Tibial nerve (tissue), 4 donors: ENCODE results near the gene CFAP20DC. TPM values are rescaled to one million over a fixed set of nuclear protein-coding genes. Genes with fewer than 3 reads are reported as not detected.
"Not testable (repeated sequence)": the region's sequence is repeated elsewhere in the genome, so short reads cannot be mapped to it uniquely, and the experiment has no call there.

Experiments used
- DNase-seq, 2 donors: peaks; one replicate each; pipeline ENCODE4 v3.0.0-alpha.2; 2019; ENCODE audit warnings: low spot score in 2 of 2
- H3K27ac ChIP-seq, 4 donors: fragments of 200-600 bp; sonication (generic) in 3 of 4; one replicate each; pipeline ENCODE4 v1.5.1; 2017 to 2019; ENCODE audit warnings: mild to moderate bottlenecking in 1 of 4
- H3K27me3 ChIP-seq, 2 donors: fragments of 200-600 bp; sonication (generic) in 1 of 2; one replicate each; pipeline versions ENCODE4 v1.5.1 to v1.6.0; 2017 to 2019
- H3K36me3 ChIP-seq, 3 donors: fragments of 200-600 bp; sonication (generic); one replicate each; pipeline ENCODE4 v1.5.1; 2018 to 2019
- H3K4me1 ChIP-seq, 4 donors: fragments of 200-600 bp; sonication (generic) in 3 of 4; one replicate each; pipeline ENCODE4 v1.5.1; 2017 to 2019
- H3K4me3 ChIP-seq, 4 donors: fragments of 200-600 bp; sonication (generic) in 3 of 4; one replicate each; pipeline ENCODE4 v1.5.1; 2017 to 2019; ENCODE audit warnings: mild to moderate bottlenecking in 1 of 4, moderate library complexity in 1 of 4
- H3K9me3 ChIP-seq, 4 donors: fragments of 200-600 bp; sonication (generic) in 3 of 4; one replicate each; pipeline ENCODE4 v1.5.1; 2017 to 2019
- CTCF ChIP-seq, 5 experiments: fragments of 200-600 bp in 3 of 5; fragments of 450-650 bp in 2 of 5; sonication (generic) in 3 of 5; IDR thresholded peaks; one replicate each; pipeline ENCODE4 v1.5.1; 2016 to 2019; ENCODE audit warnings: antibody characterized with exemption in 5 of 5, mild to moderate bottlenecking in 3 of 5, moderate library complexity in 2 of 5
- EP300 ChIP-seq, 2 donors: sonication (generic); formaldehyde crosslinking; IDR thresholded peaks; one replicate each; pipeline ENCODE4 v1.6.1; 2017; ENCODE audit warnings: antibody characterized with exemption in 2 of 2, mild to moderate bottlenecking in 1 of 2
- POLR2A ChIP-seq, 2 donors: fragments of 450-650 bp; IDR thresholded peaks; one replicate each; pipeline ENCODE4 v1.6.1; 2017; ENCODE audit warnings: antibody characterized with exemption in 2 of 2, mild to moderate bottlenecking in 2 of 2, moderate library complexity in 2 of 2
- WGBS, 2 donors: methylation state at CpG; one replicate each; pipeline ENCODE4 v1.1.5; 2018; 5-methylcytosine and 5-hydroxymethylcytosine counted together
- total RNA-seq, 4 donors: library from RNA; depleted of rRNA; stranded (reverse); fragments of >200 nt; gene quantifications; one replicate each; pipeline ENCODE4 v1.1.0, GENCODE V29; 2016

The CFAP20DC gene
- total RNA-seq, 4 donors from 2014 or later, result 1.3 to 2.0 (median 1.7) TPM

GRCh38 chr3:58861551-58861950, 188.3 kb downstream of the CFAP20DC start:
- no peak for TF ChIP-seq POLR2A (IDR thresholded peaks at IDR 0.05)
- no peak for TF ChIP-seq CTCF (IDR thresholded peaks at IDR 0.05)
- TF ChIP-seq EP300 (IDR thresholded peaks at IDR 0.05), result no peak
- no peaks in the 10 kb centered on the region for H3K36me3 ChIP-seq
- WGBS, 2 donors, result 77 to 79% methylated on average over 3 of the region's 3 CpGs
- H3K27me3 ChIP-seq, result no peaks in the 10 kb centered on the region
- no peaks in the 10 kb centered on the region for H3K9me3 ChIP-seq
- H3K27ac ChIP-seq, result no peak overlapping the region
- H3K4me1 ChIP-seq, result peaks cover 0 to 6% (median 0%) of the 10 kb centered on the region in 4 donors
- no peak for DNase-seq
- no peak overlapping the region for H3K4me3 ChIP-seq

- no peak for TF ChIP-seq EP300 (IDR thresholded peaks at IDR 0.05)
- TF ChIP-seq POLR2A (IDR thresholded peaks at IDR 0.05), result no peak
- no peak for TF ChIP-seq CTCF (IDR thresholded peaks at IDR 0.05)
- no peak for DNase-seq
- Histone ChIP-seq H3K36me3 (no peaks in the 10 kb centered on the region), H3K9me3 (no peaks in the 10 kb centered on the region), H3K4me3 (no peak overlapping the region), H3K27me3 (no peaks in the 10 kb centered on the region), H3K4me1 (peaks cover 0 to 6% (median 0%) of the 10 kb centered on the region in 4 donors), H3K27ac (no peak overlapping the region)
- 36 to 37% methylated on average over 3 of the region's 3 CpGs for WGBS, 2 donors
Observed at GRCh38 chr3:58858126-58858525, 191.7 kb downstream of the CFAP20DC start.

- Histone ChIP-seq H3K4me3 (no peak overlapping the region), H3K27ac (no peak overlapping the region), H3K9me3 (no peaks in the 10 kb centered on the region), H3K36me3 (no peaks in the 10 kb centered on the region), H3K4me1 (peaks cover 0 to 6% (median 0%) of the 10 kb centered on the region in 4 donors), H3K27me3 (no peaks in the 10 kb centered on the region)
- WGBS, 2 donors, result 73 to 74% methylated on average over 1 of the region's 1 CpG
- DNase-seq, result no peak
- TF ChIP-seq EP300 (IDR thresholded peaks at IDR 0.05) (no peak), CTCF (IDR thresholded peaks at IDR 0.05) (no peak), POLR2A (IDR thresholded peaks at IDR 0.05) (no peak)
Observed at GRCh38 chr3:58857402-58857801, 192.4 kb downstream of the CFAP20DC start.

GRCh38 chr3:58848826-58849225, 201.0 kb downstream of the CFAP20DC start:
- no peak overlapping the region for H3K27ac ChIP-seq
- no peak for TF ChIP-seq CTCF (IDR thresholded peaks at IDR 0.05)
- TF ChIP-seq POLR2A (IDR thresholded peaks at IDR 0.05), result no peak
- no peak for TF ChIP-seq EP300 (IDR thresholded peaks at IDR 0.05)
- no peak overlapping the region for H3K4me3 ChIP-seq
- no peaks in the 10 kb centered on the region for H3K36me3 ChIP-seq
- no peaks in the 10 kb centered on the region for H3K27me3 ChIP-seq
- H3K4me1 ChIP-seq, result no peaks in the 10 kb centered on the region
- 66 to 67% methylated on average over 7 of the region's 7 CpGs for WGBS, 2 donors
- H3K9me3 ChIP-seq, result no peaks in the 10 kb centered on the region
- no peak for DNase-seq

- not testable (repeated sequence) for H3K36me3 ChIP-seq, H3K4me1 ChIP-seq, H3K27me3 ChIP-seq
Observed at GRCh38 chr3:58842050-58842747, 207.6 kb downstream of the CFAP20DC start.

More at GRCh38 chr3:58842050-58842747, 207.6 kb downstream of the CFAP20DC start:
- 87 to 99% methylated on average over 8 to 23 of the region's 34 CpGs for WGBS, 2 donors
- H3K27ac ChIP-seq, H3K4me3 ChIP-seq, H3K9me3 ChIP-seq, DNase-seq: not testable (repeated sequence)
